IMR-90 (cell line): Measurements from ENCODE around the gene TMEM158. TPM values are rescaled to one million over a fixed set of nuclear protein-coding genes. Genes with fewer than 3 reads are reported as not detected.

Source experiments
- ATAC-seq: fragments of 200-7000 bp; cut with Tn5 transposase; 2 replicates; pipeline ENCODE4 v1.9.1; 2020; ENCODE audit warnings: low read depth, mild to moderate bottlenecking, moderate library complexity
- BruUV-seq: library from RNA; stranded (reverse); fragments of 400-500 nt; replicated peaks from 2 replicates; lab custom pipeline; 2021; lab: Mats Ljungman, UMichigan
- CTCF ChIA-PET: fragments of 300-600 bp; formaldehyde crosslinking; extraction: SDS; loops from one replicate; lab custom pipeline; 2021; ENCODE audit warnings: antibody characterized with exemption; lab: Yijun Ruan, JAX
- POLR2A ChIA-PET: fragments of 300-600 bp; sonication (Branson Sonifier 250); formaldehyde crosslinking; loops from one replicate; lab custom pipeline; 2022; ENCODE audit warnings: antibody characterized with exemption; ENCODE audit not compliant: unreplicated experiment; lab: Charles Lee
- DNase-seq: peaks from one replicate; pipeline ENCODE4 v3.0.0; 2013
- H2AFZ ChIP-seq: replicated peaks from 2 replicates; pipeline ENCODE3; 2013; ENCODE audit warnings: low read length, mild to moderate bottlenecking; ENCODE audit not compliant: poor library complexity
- H2AK5ac ChIP-seq: 2 replicates; pipeline ENCODE4 v1.6.1; 2013; ENCODE audit warnings: low read depth, low read length, inconsistent platforms
- H2AK9ac ChIP-seq: replicated peaks from 2 replicates; pipeline ENCODE3; 2013; ENCODE audit warnings: mild to moderate bottlenecking, low read depth, low read length, moderate library complexity; ENCODE audit not compliant: poor library complexity
- H2BK120ac ChIP-seq: 2 replicates; pipeline ENCODE4 v1.6.1; 2013; ENCODE audit warnings: low read depth, low read length, inconsistent platforms
- H2BK15ac ChIP-seq: 3 replicates; pipeline ENCODE4 v1.6.1; 2013; ENCODE audit warnings: low read depth, low read length, inconsistent platforms
- H2BK20ac ChIP-seq: 2 replicates; pipeline ENCODE4 v1.6.1; 2013; ENCODE audit warnings: low read depth, mild to moderate bottlenecking, inconsistent platforms, low read length, moderate library complexity
- H2BK5ac ChIP-seq: 2 replicates; pipeline ENCODE4 v1.6.1; 2013; ENCODE audit warnings: mild to moderate bottlenecking, low read depth, low read length, inconsistent platforms; ENCODE audit not compliant: poor library complexity, severe bottlenecking
- H3K14ac ChIP-seq: replicated peaks from 2 replicates; pipeline ENCODE4 v1.6.1; 2013; ENCODE audit warnings: low read depth, low read length, inconsistent platforms
- H3K18ac ChIP-seq: 2 replicates; pipeline ENCODE4 v1.6.1; 2013; ENCODE audit warnings: low read depth, low read length, control low read depth
- H3K23ac ChIP-seq: 2 replicates; pipeline ENCODE4 v1.6.1; 2013; ENCODE audit warnings: low read depth, low read length, inconsistent platforms
- H3K27ac ChIP-seq: 2 replicates; pipeline ENCODE4 v1.5.1; 2013; ENCODE audit warnings: mild to moderate bottlenecking, control low read depth, low read length; ENCODE audit not compliant: insufficient read depth
- H3K27me3 ChIP-seq: 2 replicates; pipeline ENCODE4 v1.6.1; 2013; ENCODE audit warnings: low read length; ENCODE audit not compliant: control insufficient read depth, insufficient read depth
- H3K36me3 ChIP-seq: 2 replicates; pipeline ENCODE4 v1.6.1; 2013; ENCODE audit warnings: low read length, mixed read lengths; ENCODE audit not compliant: control insufficient read depth, insufficient read depth
- H3K4ac ChIP-seq: 2 replicates; pipeline ENCODE4 v1.6.1; 2013; ENCODE audit warnings: low read depth, low read length, inconsistent platforms
- H3K4me1 ChIP-seq: 2 replicates; pipeline ENCODE4 v1.6.1; 2013; ENCODE audit warnings: low read length, mixed read lengths; ENCODE audit not compliant: control insufficient read depth, insufficient read depth
- H3K4me2 ChIP-seq: 2 replicates; pipeline ENCODE4 v1.6.1; 2013; ENCODE audit warnings: low read depth, mild to moderate bottlenecking, control low read depth, low read length, moderate library complexity
- H3K4me3 ChIP-seq: 2 replicates; pipeline ENCODE4 v1.5.1; 2013; ENCODE audit warnings: low read depth, mild to moderate bottlenecking, control low read depth, low read length, moderate library complexity; ENCODE audit not compliant: insufficient read depth
- H3K56ac ChIP-seq: 2 replicates; pipeline ENCODE4 v1.6.1; 2013; ENCODE audit warnings: low read length, inconsistent platforms; ENCODE audit not compliant: insufficient read depth; ENCODE audit errors: extremely low read depth
- H3K79me1 ChIP-seq, 2 experiments: 2 replicates each; pipeline ENCODE4 v1.6.1; 2013; ENCODE audit warnings: low read length in 2 of 2, inconsistent platforms in 1 of 2, low read depth in 1 of 2
- H3K9ac ChIP-seq: 2 replicates; pipeline ENCODE4 v1.6.1; 2013; ENCODE audit warnings: low read depth, low read length, control low read depth
- H3K9me1 ChIP-seq: 2 replicates; pipeline ENCODE4 v1.6.1; 2013; ENCODE audit warnings: low read length, inconsistent platforms; ENCODE audit not compliant: insufficient read depth
- H3K9me3 ChIP-seq: 2 replicates; pipeline ENCODE4 v1.6.1; 2013; ENCODE audit warnings: low read length; ENCODE audit not compliant: control insufficient read depth, insufficient read depth
- H4K20me1 ChIP-seq: 2 replicates; pipeline ENCODE4 v1.6.1; 2013; ENCODE audit warnings: low read length, inconsistent platforms; ENCODE audit not compliant: insufficient read depth
- H4K5ac ChIP-seq: 2 replicates; pipeline ENCODE4 v1.6.1; 2013; ENCODE audit warnings: mild to moderate bottlenecking, low read depth, low read length, control low read depth
- H4K8ac ChIP-seq, 2 experiments: 2 replicates each; pipeline ENCODE4 v1.6.1; 2013; ENCODE audit warnings: low read depth in 2 of 2, low read length in 2 of 2, control low read depth in 1 of 2, inconsistent platforms in 1 of 2
- H4K91ac ChIP-seq: 2 replicates; pipeline ENCODE4 v1.6.1; 2013; ENCODE audit warnings: low read depth, low read length, inconsistent platforms; ENCODE audit not compliant: insufficient read depth
- CEBPB ChIP-seq: IDR thresholded peaks from 2 replicates; pipeline ENCODE4 v1.6.1; 2012; ENCODE audit warnings: low read depth, low read length, improper control_type of control experiment
- CHD1 ChIP-seq: IDR thresholded peaks from 2 replicates; pipeline ENCODE4 v1.6.1; 2012; ENCODE audit warnings: low read depth, low read length, improper control_type of control experiment
- ELK1 ChIP-seq: fragments of 150-350 bp; IDR thresholded peaks from 2 replicates; pipeline ENCODE4 v1.6.1; 2016; ENCODE audit warnings: low read depth, mild to moderate bottlenecking, low read length, moderate library complexity, borderline replicate concordance
- FOS ChIP-seq: fragments of 150-350 bp; IDR thresholded peaks from 2 replicates; pipeline ENCODE4 v1.6.1; 2016; ENCODE audit warnings: low read depth, low read length
- MAFK ChIP-seq: IDR thresholded peaks from 2 replicates; pipeline ENCODE4 v1.6.1; 2012; ENCODE audit warnings: low read depth, low read length, improper control_type of control experiment
- MAZ ChIP-seq: IDR thresholded peaks from 2 replicates; pipeline ENCODE4 v1.6.1; 2012; ENCODE audit warnings: low read depth, mild to moderate bottlenecking, low read length, improper control_type of control experiment, moderate library complexity, borderline replicate concordance
- MXI1 ChIP-seq: IDR thresholded peaks from 2 replicates; pipeline ENCODE4 v1.6.1; 2012; ENCODE audit warnings: low read depth, mild to moderate bottlenecking, low read length, moderate library complexity, borderline replicate concordance
- NFE2L2 ChIP-seq: fragments of 150-350 bp; IDR thresholded peaks from 2 replicates; pipeline ENCODE4 v1.6.1; 2016; ENCODE audit warnings: low read depth, mild to moderate bottlenecking, low read length
- POLR2A ChIP-seq: IDR thresholded peaks from 2 replicates; pipeline ENCODE4 v1.6.1; 2012; ENCODE audit warnings: mild to moderate bottlenecking, low read depth, low read length
- RAD21 ChIP-seq: IDR thresholded peaks from 2 replicates; pipeline ENCODE4 v1.6.1; 2012; ENCODE audit warnings: low read length, improper control_type of control experiment
- RCOR1 ChIP-seq: IDR thresholded peaks from 2 replicates; pipeline ENCODE4 v1.6.1; 2012; ENCODE audit warnings: mild to moderate bottlenecking, low read length, improper control_type of control experiment; ENCODE audit not compliant: insufficient replicate concordance
- RFX5 ChIP-seq: IDR thresholded peaks from 2 replicates; pipeline ENCODE4 v1.8.0; 2012; ENCODE audit warnings: low read depth, mild to moderate bottlenecking, low read length, moderate library complexity
- SMC3 ChIP-seq: fragments of 150-350 bp; IDR thresholded peaks from 2 replicates; pipeline ENCODE4 v1.6.1; 2016; ENCODE audit warnings: low read depth, mild to moderate bottlenecking, antibody characterized with exemption, low read length, moderate library complexity
- USF2 ChIP-seq: fragments of 150-350 bp; IDR thresholded peaks from 2 replicates; pipeline ENCODE4 v1.6.1; 2017; ENCODE audit warnings: mild to moderate bottlenecking, antibody characterized with exemption, low read length, low read depth
- WGBS, 2 experiments: methylation state at CpG; one replicate each; pipeline versions ENCODE4 v1.1.5 to v1.1.7; 2013; ENCODE audit warnings: missing lambda C conversion rate in 2 of 2; ENCODE audit not compliant: insufficient read length in 1 of 2; ENCODE audit errors: extremely low coverage in 2 of 2; 5-methylcytosine and 5-hydroxymethylcytosine counted together
- dilution Hi-C: fragments of 300-500 bp; cut with HindIII; formaldehyde crosslinking; loops from one replicate; pipeline ENCODE4 v1.14.3; 2018; ENCODE audit warnings: low sequenced_read_pairs; ENCODE audit not compliant: unreplicated experiment
- in situ Hi-C: fragments of 300-500 bp; cut with MboI; formaldehyde crosslinking; loops from 3 replicates; pipeline ENCODE4 v1.14.3; 2019; ENCODE audit warnings: low sequenced_read_pairs, inconsistent platforms, mixed read lengths
- intact Hi-C: fragments of 100-400 bp; cut with micrococcal nuclease; formaldehyde crosslinking; loops from 2 replicates; pipeline ENCODE4 v1.10.0; 2022
- polyA plus RNA-seq, 3 experiments: library from polyadenylated mRNA; depleted of rRNA; stranded (reverse); fragments of >200 nt; gene quantifications; 2 replicates each; pipeline ENCODE4 v1.2.3, GENCODE V29; 2012; ENCODE audit warnings: low replicate concordance in 1 of 3
- total RNA-seq: library from RNA; depleted of rRNA; stranded (reverse); fragments of >200 nt; gene quantifications from 2 replicates; pipeline ENCODE4 v1.2.3, GENCODE V29; 2012

TMEM158 gene
- total and polyA plus RNA-seq, 2 of the 4 experiments (the other 2 are of a cell fraction): 1.6 to 16.4 TPM

GRCh38 chr3:45188719-45189659 is 37.1 kb downstream of the TMEM158 start:
- no peak overlapping the region; the same call in 1 of the 2 replicates for H3K23ac ChIP-seq
- H2BK5ac ChIP-seq: no peak overlapping the region
- H3K18ac ChIP-seq: no peak overlapping the region; the same call in 1 of the 2 replicates
- H2BK15ac ChIP-seq: no peak overlapping the region
- no peak; the same call in 1 of the 2 replicates for ATAC-seq
- H3K27ac ChIP-seq: no peak overlapping the region
- ChIA-PET POLR2A (no interaction called here), CTCF (no interaction called here)
- intact Hi-C loops: no loop called here
- H3K4me2 ChIP-seq: no peak overlapping the region
- H3K4me3 ChIP-seq: no peak overlapping the region
- TF ChIP-seq SMC3 (no peak), RCOR1 (no peak), RFX5 (no peak), CEBPB (no peak), MAFK (no peak), POLR2A (no peak), MAZ (no peak), ELK1 (no peak), RAD21 (no peak), NFE2L2 (no peak), USF2 (no peak), MXI1 (no peak), FOS (no peak), CHD1 (no peak)
- peak; percentile 28 for DNase-seq
- no peaks in the 10 kb centered on the region for H3K79me1 ChIP-seq
- H3K9ac ChIP-seq: no peak overlapping the region
- no peaks in the 10 kb centered on the region for H3K36me3 ChIP-seq
- no peaks in the 10 kb centered on the region for H3K27me3 ChIP-seq
- H3K4me1 ChIP-seq: no peaks in the 10 kb centered on the region
- no peak overlapping the region for H3K56ac ChIP-seq
- BruUV-seq: no TSS peak
- no peaks in the 10 kb centered on the region for H4K20me1 ChIP-seq
- H2BK120ac ChIP-seq: no peak overlapping the region; the same call in 1 of the 2 replicates
- peak overlapping the region; percentile 16; the same call in 1 of the 2 replicates for H4K5ac ChIP-seq
- in situ Hi-C loops: no loop called here
- no peak overlapping the region for H2AK9ac ChIP-seq
- no peaks in the 10 kb centered on the region for H3K9me3 ChIP-seq
- no peak overlapping the region for H4K8ac ChIP-seq
- H3K4ac ChIP-seq: no peak overlapping the region
- 0 out of 2 replicates have a peak, but pooled peaks cover 7% of the 10 kb centered on the region for H3K9me1 ChIP-seq
- H3K14ac ChIP-seq: no peak overlapping the region
- no peak overlapping the region for H2AFZ ChIP-seq
- WGBS, 2 experiments: 58% methylated on average over 2 of the region's 8 CpGs; no CpG with 5 or more reads in 1 of the 2 experiments
- H4K91ac ChIP-seq: no peak overlapping the region
- dilution Hi-C loops: no loop called here
- H2AK5ac ChIP-seq: no peak overlapping the region
- no peak overlapping the region for H2BK20ac ChIP-seq
